Cardiac muscle cell (in vitro differentiated cells and primary cell): ENCODE data around the gene PDZD11. TPM values are rescaled to one million over a fixed set of nuclear protein-coding genes. Genes with fewer than 3 reads are reported as not detected.
"Not testable (repeated sequence)": the region's sequence is repeated elsewhere in the genome, so short reads cannot be mapped to it uniquely, and the experiment has no call there.

ENCODE experiments used
- DNase-seq, 2 donors: peaks; one replicate each; pipeline versions ENCODE4 v3.0.0 to v3.0.0-alpha.2; 2010 to 2017; ENCODE audit warnings: low read depth in 1 of 2, low spot score in 1 of 2
- H3K27ac ChIP-seq: fragments of 200-600 bp; sonication (generic); 2 replicates; pipeline ENCODE4 v1.5.1; 2016
- H3K27me3 ChIP-seq: fragments of 200-600 bp; sonication (generic); 2 replicates; pipeline ENCODE4 v1.6.0; 2016; ENCODE audit warnings: control low read depth
- H3K36me3 ChIP-seq: fragments of 200-600 bp; sonication (generic); 2 replicates; pipeline ENCODE4 v1.5.1; 2016; ENCODE audit warnings: control low read depth
- H3K4me1 ChIP-seq: fragments of 200-600 bp; sonication (generic); 2 replicates; pipeline ENCODE4 v1.8.1; 2017; ENCODE audit warnings: low read depth, mild to moderate bottlenecking, mixed run types
- H3K4me3 ChIP-seq: fragments of 200-600 bp; sonication (generic); 2 replicates; pipeline ENCODE4 v1.5.1; 2016; ENCODE audit warnings: mild to moderate bottlenecking
- H3K9me3 ChIP-seq: fragments of 200-600 bp; sonication (generic); 2 replicates; pipeline ENCODE4 v1.5.1; 2017; ENCODE audit warnings: low read depth, mild to moderate bottlenecking, control low read depth
- CTCF ChIP-seq: IDR thresholded peaks from 2 replicates; pipeline ENCODE4 v1.5.1; 2012; ENCODE audit warnings: low read depth, mild to moderate bottlenecking, low read length
- polyA plus RNA-seq: library from polyadenylated mRNA; unstranded; fragments of >200 nt; fragmentation: Nextera tagmentation; extraction: Ambion mirVana; gene quantifications from 2 replicates; pipeline ENCODE4 v1.2.1, GENCODE V29; 2016
- total RNA-seq: library from RNA; depleted of rRNA; stranded (reverse); fragments of >200 nt; gene quantifications from 2 replicates; pipeline ENCODE4 v1.2.3, GENCODE V29; 2016

Gene PDZD11
- total and polyA plus RNA-seq, 2 experiments from 2014 or later = 26.3 to 75.8 TPM

GRCh38 chrX:70247252-70247651 is 42.5 kb downstream of the PDZD11 start:
- no peaks in the 10 kb centered on the region for H3K4me1 ChIP-seq
- no peak for DNase-seq
- no peak overlapping the region for H3K27ac ChIP-seq
- H3K36me3 ChIP-seq = no peaks in the 10 kb centered on the region
- H3K27me3 ChIP-seq = no peaks in the 10 kb centered on the region
- TF ChIP-seq CTCF = no peak
- H3K9me3 ChIP-seq = no peaks in the 10 kb centered on the region
- no peak overlapping the region for H3K4me3 ChIP-seq

- Histone ChIP-seq H3K27ac (no peak overlapping the region), H3K36me3 (no peaks in the 10 kb centered on the region), H3K4me3 (no peak overlapping the region), H3K9me3 (no peaks in the 10 kb centered on the region), H3K4me1 (no peaks in the 10 kb centered on the region), H3K27me3 (no peaks in the 10 kb centered on the region)
- no peak for DNase-seq
- TF ChIP-seq CTCF = no peak
Measured at GRCh38 chrX:70244881-70245280, 44.8 kb downstream of the PDZD11 start.

- H3K27me3 ChIP-seq, DNase-seq, H3K9me3 ChIP-seq, H3K27ac ChIP-seq, H3K4me3 ChIP-seq, H3K36me3 ChIP-seq, H3K4me1 ChIP-seq: not testable (repeated sequence)
Measured at GRCh38 chrX:70243601-70244000, 46.1 kb downstream of the PDZD11 start.

- no peaks in the 10 kb centered on the region for H3K9me3 ChIP-seq
- no peaks in the 10 kb centered on the region for H3K36me3 ChIP-seq
- no peak for TF ChIP-seq CTCF
- H3K4me1 ChIP-seq = no peaks in the 10 kb centered on the region
- no peak overlapping the region for H3K27ac ChIP-seq
- DNase-seq = no peak
- H3K27me3 ChIP-seq = no peaks in the 10 kb centered on the region
- H3K4me3 ChIP-seq = no peak overlapping the region
Measured at GRCh38 chrX:70241501-70241900, 48.2 kb downstream of the PDZD11 start.

- no peaks in the 10 kb centered on the region for H3K4me1 ChIP-seq
- no peak overlapping the region for H3K27ac ChIP-seq
- no peak overlapping the region for H3K4me3 ChIP-seq
- H3K36me3 ChIP-seq = no peaks in the 10 kb centered on the region
- H3K9me3 ChIP-seq = no peaks in the 10 kb centered on the region
- DNase-seq = no peak
- no peak for TF ChIP-seq CTCF
- no peaks in the 10 kb centered on the region for H3K27me3 ChIP-seq
Measured at GRCh38 chrX:70240751-70241150, 49.0 kb downstream of the PDZD11 start.

Other genes with a start within 250 kb of the PDZD11 start
- not detected in 2 replicates for gene AWAT2, start 240.0 kb downstream of the PDZD11 start, total RNA-seq
- gene AWAT2, start 240.0 kb downstream of the PDZD11 start, polyA plus RNA-seq = not detected in 2 replicates
- gene OTUD6A, start 227.5 kb downstream of the PDZD11 start, total RNA-seq = not detected in 2 replicates
- not detected in 2 replicates for gene OTUD6A, start 227.5 kb downstream of the PDZD11 start, polyA plus RNA-seq
- 49.3 and 78.5 TPM in 2 replicates for gene IGBP1, start 156.5 kb downstream of the PDZD11 start, total RNA-seq
- 27.6 and 36.1 TPM in 2 replicates for gene IGBP1, start 156.5 kb downstream of the PDZD11 start, polyA plus RNA-seq
- not detected in 2 replicates for gene DGAT2L6, start 112.4 kb downstream of the PDZD11 start, total RNA-seq
- gene DGAT2L6, start 112.4 kb downstream of the PDZD11 start, polyA plus RNA-seq = not detected in 2 replicates
- not detected in 2 replicates for gene AWAT1, start 55.3 kb downstream of the PDZD11 start, total RNA-seq
- not detected in 2 replicates for gene AWAT1, start 55.3 kb downstream of the PDZD11 start, polyA plus RNA-seq
- 0.09 TPM in 1 of 2 replicates, not detected in the other for gene P2RY4, start 29.7 kb downstream of the PDZD11 start, total RNA-seq
- 0.17 TPM in 1 of 2 replicates, not detected in the other for gene P2RY4, start 29.7 kb downstream of the PDZD11 start, polyA plus RNA-seq
- gene ARR3, start 21.6 kb downstream of the PDZD11 start, total RNA-seq = not detected in 2 replicates
- 0.10 and 0.32 TPM in 2 replicates for gene ARR3, start 21.6 kb downstream of the PDZD11 start, polyA plus RNA-seq
- not detected in 2 replicates for gene RAB41, start 7.8 kb downstream of the PDZD11 start, total RNA-seq
- 0.26 TPM in 1 of 2 replicates, not detected in the other for gene RAB41, start 7.8 kb downstream of the PDZD11 start, polyA plus RNA-seq
- 3.5 and 25.1 TPM in 2 replicates for gene KIF4A, start 177 bp upstream of the PDZD11 start, total RNA-seq
- gene KIF4A, start 177 bp upstream of the PDZD11 start, polyA plus RNA-seq = 4.7 and 22.7 TPM in 2 replicates
- not detected in 2 replicates for gene GDPD2, start 133.4 kb upstream of the PDZD11 start, total RNA-seq
- gene GDPD2, start 133.4 kb upstream of the PDZD11 start, polyA plus RNA-seq = not detected in 2 replicates
- 34.1 and 50.1 TPM in 2 replicates for gene DLG3, start 154.9 kb upstream of the PDZD11 start, total RNA-seq
- 27.1 and 28.8 TPM in 2 replicates for gene DLG3, start 154.9 kb upstream of the PDZD11 start, polyA plus RNA-seq